Thyroid gland (tissue), 4 donors: ENCODE measurements around the gene KCNH5.

Source experiments
- CTCF ChIP-seq, 6 experiments: fragments of 200-600 bp in 3 of 6; fragments of 450-650 bp in 3 of 6; sonication (generic) in 3 of 6; IDR thresholded peaks; one replicate each; pipeline ENCODE4 v1.5.1; 2016 to 2019; ENCODE audit warnings: antibody characterized with exemption in 6 of 6, mild to moderate bottlenecking in 2 of 6, inconsistent platforms in 1 of 6, moderate library complexity in 1 of 6
- POLR2A ChIP-seq, 2 donors: fragments of 450-650 bp; IDR thresholded peaks; one replicate each; pipeline ENCODE4 v1.6.1; 2017; ENCODE audit warnings: antibody characterized with exemption in 2 of 2, mild to moderate bottlenecking in 2 of 2, moderate library complexity in 1 of 2

- TF ChIP-seq POLR2A (IDR thresholded peaks at IDR 0.05) (no peak), CTCF (IDR thresholded peaks at IDR 0.05) (no peak)
Measured at GRCh38 chr14:62663456-62663821, 381.8 kb downstream of the KCNH5 start.
